Astrocyte (in vitro differentiated cells and primary cell): Measurements from ENCODE around the gene DHRS12. TPM values are rescaled to one million over a fixed set of nuclear protein-coding genes. Genes with fewer than 3 reads are reported as not detected.
A peak's percentile ranks its signal among the peaks of the same experiment; 100 is the strongest.

Experiments used
- DNase-seq: peaks from one replicate; pipeline ENCODE4 v3.0.0-alpha.2; 2010; ENCODE audit warnings: low read depth
- FAIRE-seq: peaks from 2 replicates; lab custom pipeline; 2011; peaks lifted over from hg19 to GRCh38; lab: Jason Lieb, UNC
- H2AFZ ChIP-seq: 2 replicates; pipeline ENCODE4 v1.6.0; 2012; ENCODE audit warnings: low read depth, low read length, inconsistent platforms
- H3K27ac ChIP-seq: 2 replicates; pipeline ENCODE4 v1.5.1; 2011; ENCODE audit warnings: low read depth, low read length, inconsistent platforms
- H3K27me3 ChIP-seq: 2 replicates; pipeline ENCODE4 v1.6.0; 2011; ENCODE audit warnings: low read length, inconsistent platforms; ENCODE audit not compliant: insufficient read depth
- H3K36me3 ChIP-seq: 2 replicates; pipeline ENCODE4 v1.5.1; 2011; ENCODE audit warnings: low read length, inconsistent platforms; ENCODE audit not compliant: insufficient read depth
- H3K4me1 ChIP-seq: 2 replicates; pipeline ENCODE4 v1.5.1; 2011; ENCODE audit warnings: low read length, inconsistent platforms; ENCODE audit not compliant: insufficient read depth
- H3K4me2 ChIP-seq: 2 replicates; pipeline ENCODE4 v1.6.0; 2012; ENCODE audit warnings: low read length, inconsistent platforms
- H3K4me3 ChIP-seq: 2 replicates; pipeline ENCODE4 v1.5.1; 2011; ENCODE audit warnings: low read depth, mild to moderate bottlenecking, low read length, inconsistent platforms; ENCODE audit not compliant: insufficient read depth
- H3K79me2 ChIP-seq: 2 replicates; pipeline ENCODE4 v1.6.0; 2012; ENCODE audit warnings: mild to moderate bottlenecking, low read length, inconsistent platforms; ENCODE audit not compliant: insufficient read depth
- H3K9ac ChIP-seq: 2 replicates; pipeline ENCODE4 v1.6.0; 2012; ENCODE audit warnings: mild to moderate bottlenecking, low read length, inconsistent platforms
- H3K9me3 ChIP-seq: 2 replicates; pipeline ENCODE4 v1.5.1; 2012; ENCODE audit warnings: low read depth, mild to moderate bottlenecking, low read length, inconsistent platforms; ENCODE audit not compliant: insufficient read depth
- H4K20me1 ChIP-seq: 2 replicates; pipeline ENCODE4 v1.6.0; 2012; ENCODE audit warnings: low read length, inconsistent platforms; ENCODE audit not compliant: insufficient read depth
- H3K27ac Mint-ChIP-seq: one replicate; pipeline ENCODE4 v1.8.0; 2021; ENCODE audit warnings: mild to moderate bottlenecking, mixed read lengths; ENCODE audit not compliant: unreplicated experiment
- H3K27me3 Mint-ChIP-seq: one replicate; pipeline ENCODE4 v1.8.0; 2021; ENCODE audit warnings: low read depth, mixed read lengths; ENCODE audit not compliant: unreplicated experiment
- H3K36me3 Mint-ChIP-seq: one replicate; pipeline ENCODE4 v1.8.0; 2021; ENCODE audit warnings: low read depth, mixed read lengths; ENCODE audit not compliant: unreplicated experiment
- H3K4me1 Mint-ChIP-seq: one replicate; pipeline ENCODE4 v1.8.0; 2021; ENCODE audit warnings: low read depth, mixed read lengths; ENCODE audit not compliant: unreplicated experiment
- H3K4me3 Mint-ChIP-seq: one replicate; pipeline ENCODE4 v1.8.0; 2021; ENCODE audit warnings: mild to moderate bottlenecking, moderate library complexity, mixed read lengths; ENCODE audit not compliant: unreplicated experiment
- H3K9me3 Mint-ChIP-seq: one replicate; pipeline ENCODE4 v1.8.0; 2021; ENCODE audit warnings: mild to moderate bottlenecking, mixed read lengths; ENCODE audit not compliant: unreplicated experiment
- CTCF ChIP-seq: IDR thresholded peaks from 2 replicates; pipeline ENCODE4 v1.5.1; 2011; ENCODE audit warnings: low read depth, mild to moderate bottlenecking, inconsistent platforms, low read length, moderate library complexity; ENCODE audit not compliant: insufficient read depth
- EZH2 ChIP-seq: IDR thresholded peaks from 2 replicates; pipeline ENCODE4 v1.6.1; 2012; ENCODE audit warnings: mild to moderate bottlenecking, low read length, inconsistent platforms; ENCODE audit not compliant: insufficient read depth
- total RNA-seq: library from RNA; stranded (reverse); gene quantifications from 2 replicates; pipeline ENCODE4 v1.2.1, GENCODE V29; 2021

Gene DHRS12
- total RNA-seq, 1 donor from 2014 or later: 4.9 TPM

- Mint-ChIP-seq H3K27me3 (no peaks in the 10 kb centered on the region), H3K4me1 (peaks cover 15% of the 10 kb centered on the region), H3K36me3 (no peaks in the 10 kb centered on the region), H3K9me3 (no peaks in the 10 kb centered on the region), H3K27ac (no peak overlapping the region), H3K4me3 (no peak overlapping the region)
- no peaks in the 10 kb centered on the region for H3K79me2 ChIP-seq
- H3K9ac ChIP-seq: no peak overlapping the region
- H3K27me3 ChIP-seq: peaks cover 2% of the 10 kb centered on the region
- TF ChIP-seq CTCF (no peak), EZH2 (no peak)
- FAIRE-seq: peak; percentile 29
- no peak overlapping the region for H3K27ac ChIP-seq
- peak overlapping the region; percentile 27 for H3K4me2 ChIP-seq
- no peaks in the 10 kb centered on the region for H3K9me3 ChIP-seq
- no peaks in the 10 kb centered on the region for H3K36me3 ChIP-seq
- no peak overlapping the region for H2AFZ ChIP-seq
- H3K4me3 ChIP-seq: no peak overlapping the region
- peaks cover 19% of the 10 kb centered on the region for H3K4me1 ChIP-seq
- peak; percentile 49 for DNase-seq
- H4K20me1 ChIP-seq: no peaks in the 10 kb centered on the region
These were observed 44.7 kb upstream of the DHRS12 start for GRCh38 chr13:51848674-51849073.

GRCh38 chr13:51846756-51847155, 42.8 kb upstream of the DHRS12 start:
- no peaks in the 10 kb centered on the region for H3K27me3 Mint-ChIP-seq
- H3K9me3 Mint-ChIP-seq: no peaks in the 10 kb centered on the region
- peaks cover 12% of the 10 kb centered on the region for H3K27me3 ChIP-seq
- no peaks in the 10 kb centered on the region for H4K20me1 ChIP-seq
- no peak overlapping the region for H2AFZ ChIP-seq
- no peak overlapping the region for H3K4me3 ChIP-seq
- H3K4me1 Mint-ChIP-seq: peaks cover 15% of the 10 kb centered on the region
- H3K27ac ChIP-seq: no peak overlapping the region
- no peak overlapping the region for H3K9ac ChIP-seq
- FAIRE-seq (no peak), DNase-seq (no peak)
- no peaks in the 10 kb centered on the region for H3K36me3 Mint-ChIP-seq
- no peaks in the 10 kb centered on the region for H3K79me2 ChIP-seq
- no peak overlapping the region for H3K4me3 Mint-ChIP-seq
- no peaks in the 10 kb centered on the region for H3K36me3 ChIP-seq
- H3K4me1 ChIP-seq: peaks cover 19% of the 10 kb centered on the region
- H3K4me2 ChIP-seq: no peak overlapping the region
- no peaks in the 10 kb centered on the region for H3K9me3 ChIP-seq
- H3K27ac Mint-ChIP-seq: no peak overlapping the region
- TF ChIP-seq EZH2 (no peak), CTCF (no peak)

- no peaks in the 10 kb centered on the region for H3K9me3 ChIP-seq
- no peaks in the 10 kb centered on the region for H4K20me1 ChIP-seq
These were observed 41.8 kb upstream of the DHRS12 start for GRCh38 chr13:51845574-51846318.

More at GRCh38 chr13:51845574-51846318, 41.8 kb upstream of the DHRS12 start:
- no peaks in the 10 kb centered on the region for H3K36me3 ChIP-seq
- no peak overlapping the region for H3K27ac Mint-ChIP-seq
- no peak overlapping the region for H3K4me3 ChIP-seq
- no peak overlapping the region for H3K27ac ChIP-seq
- H3K27me3 ChIP-seq: peaks cover 17% of the 10 kb centered on the region
- H3K4me2 ChIP-seq: peak overlapping the region; percentile 69
- DNase-seq (no peak), FAIRE-seq (no peak)
- TF ChIP-seq EZH2 (no peak), CTCF (no peak)
- H3K27me3 Mint-ChIP-seq: no peaks in the 10 kb centered on the region
- H2AFZ ChIP-seq: peak overlapping the region; percentile 91
- no peak overlapping the region for H3K4me3 Mint-ChIP-seq
- H3K79me2 ChIP-seq: no peaks in the 10 kb centered on the region
- H3K9ac ChIP-seq: no peak overlapping the region
- no peaks in the 10 kb centered on the region for H3K36me3 Mint-ChIP-seq
- peaks cover 15% of the 10 kb centered on the region for H3K4me1 Mint-ChIP-seq
- no peaks in the 10 kb centered on the region for H3K9me3 Mint-ChIP-seq
- peaks cover 19% of the 10 kb centered on the region for H3K4me1 ChIP-seq
